Breast epithelium (tissue), 4 donors: ENCODE measurements around the gene RIMKLA. TPM values are rescaled to one million over a fixed set of nuclear protein-coding genes. Genes with fewer than 3 reads are reported as not detected.
A peak's percentile ranks its signal among the peaks of the same experiment; 100 is the strongest.

Experiments
- DNase-seq, 2 donors: peaks; one replicate each; pipeline ENCODE4 v3.0.0-alpha.2; 2019; ENCODE audit warnings: low spot score in 2 of 2
- H3K27ac ChIP-seq, 2 donors: fragments of 200-600 bp; sonication (generic) in 1 of 2; one replicate each; pipeline ENCODE4 v1.5.1; 2016 to 2019; ENCODE audit warnings: mild to moderate bottlenecking in 1 of 2
- H3K27me3 ChIP-seq, 2 donors: fragments of 200-600 bp; sonication (generic) in 1 of 2; one replicate each; pipeline versions ENCODE4 v1.5.1 to v1.6.0; 2017 to 2019; ENCODE audit warnings: control low read depth in 1 of 2, mild to moderate bottlenecking in 1 of 2
- H3K36me3 ChIP-seq: fragments of 200-600 bp; one replicate; pipeline ENCODE4 v1.5.1; 2019
- H3K4me1 ChIP-seq, 2 donors: fragments of 200-600 bp; sonication (generic); one replicate each; pipeline ENCODE4 v1.5.1; 2016 to 2019; ENCODE audit warnings: control low read depth in 1 of 2
- H3K4me3 ChIP-seq, 3 donors: fragments of 200-600 bp; sonication (generic); 1 replicate in 2 of 3; 2 replicates in 1 of 3; pipeline ENCODE4 v1.5.1; 2016 to 2019; ENCODE audit warnings: mild to moderate bottlenecking in 3 of 3, moderate library complexity in 2 of 3
- H3K9me3 ChIP-seq, 2 donors: fragments of 200-600 bp; sonication (generic) in 1 of 2; one replicate each; pipeline ENCODE4 v1.5.1; 2016 to 2019; ENCODE audit warnings: control low read depth in 1 of 2
- POLR2A ChIP-seq: fragments of 450-650 bp; IDR thresholded peaks from one replicate; pipeline ENCODE4 v1.6.1; 2016; ENCODE audit warnings: antibody characterized with exemption, mild to moderate bottlenecking, moderate library complexity
- POLR2AphosphoS5 ChIP-seq, 3 donors: sonication (generic); formaldehyde crosslinking; IDR thresholded peaks; one replicate each; pipeline ENCODE4 v1.6.1; 2017; ENCODE audit warnings: antibody characterized with exemption in 3 of 3
- intact Hi-C: fragments of 100-400 bp; cut with DNase I; formaldehyde crosslinking; loops from one replicate; pipeline ENCODE4 v1.15.1; 2023; ENCODE audit warnings: low total_unique reads
- total RNA-seq, 3 donors: library from RNA; depleted of rRNA; stranded (reverse); fragments of >200 nt; gene quantifications; one replicate each; pipeline ENCODE4 v1.1.0, GENCODE V29; 2016
- TF ChIP-seq, protein P1 (sequence below), 3 donors: fragments of 450-650 bp; IDR thresholded peaks; one replicate each; pipeline ENCODE4 v1.5.1; 2016 to 2017; ENCODE audit warnings: antibody characterized with exemption in 3 of 3, mild to moderate bottlenecking in 3 of 3, moderate library complexity in 3 of 3

RIMKLA gene
- total RNA-seq, result under 1 TPM; 0.32 to 0.73 (median 0.66) TPM

DNA sequence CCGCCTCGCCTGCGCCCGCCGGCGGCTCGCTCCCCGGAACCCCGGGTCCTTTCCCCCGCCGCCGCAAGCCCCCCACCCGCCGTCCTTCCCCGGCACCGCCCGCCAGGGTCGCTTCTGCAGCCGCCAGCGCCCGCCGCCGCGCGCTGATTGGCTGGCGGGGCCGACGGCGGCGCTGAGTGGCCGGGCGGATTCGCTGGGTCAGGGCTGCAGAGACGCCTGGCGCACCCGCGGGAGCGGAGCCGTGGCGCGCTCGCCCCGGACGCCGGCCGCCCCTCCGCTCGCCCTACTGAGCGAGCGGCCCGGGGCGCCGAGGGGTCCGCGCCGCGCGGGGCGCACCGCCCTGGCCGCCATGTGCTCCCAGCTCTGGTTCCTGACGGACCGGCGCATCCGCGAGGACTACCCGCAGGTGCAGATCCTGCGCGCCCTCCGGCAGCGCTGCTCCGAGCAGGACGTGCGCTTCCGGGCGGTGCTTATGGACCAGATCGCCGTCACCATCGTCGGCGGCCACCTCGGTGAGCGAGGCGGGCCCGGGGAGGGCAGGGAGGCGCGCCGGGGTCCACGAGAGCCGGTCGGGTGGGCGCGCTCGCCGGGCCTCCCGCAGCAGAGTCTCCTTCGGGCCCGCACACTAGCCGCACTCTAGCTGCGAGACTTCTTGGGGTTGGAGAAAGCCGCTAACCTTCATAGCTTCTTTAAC lies at the start of gene RIMKLA:
Gene RIMKLA, plus strand, starts transcription at position 207 of the 694 bp plus-strand sequence. Its CDS starts 143 bp downstream, at position 350.
- intact Hi-C loops, result loop anchor here (1.0 kb wide), 1 partner anchor 27 kb away; no protein-coding TSS in a partner anchor
- peak within 1 kb of the TSS; percentile 48 to 75 (median 66) for H3K4me3 ChIP-seq
- H3K27me3 ChIP-seq, result peaks cover 0 to 11% of the 10 kb centered on the region in 2 donors
- H3K4me1 ChIP-seq, result peaks cover 0 to 5% of the 10 kb centered on the region in 2 donors
- peak in 1 of 2 donors; percentile 27 for DNase-seq
- TF ChIP-seq POLR2AphosphoS5 (IDR thresholded peaks at IDR 0.05) (no peak), POLR2A (no peak)
- TF ChIP-seq, protein P1, sequence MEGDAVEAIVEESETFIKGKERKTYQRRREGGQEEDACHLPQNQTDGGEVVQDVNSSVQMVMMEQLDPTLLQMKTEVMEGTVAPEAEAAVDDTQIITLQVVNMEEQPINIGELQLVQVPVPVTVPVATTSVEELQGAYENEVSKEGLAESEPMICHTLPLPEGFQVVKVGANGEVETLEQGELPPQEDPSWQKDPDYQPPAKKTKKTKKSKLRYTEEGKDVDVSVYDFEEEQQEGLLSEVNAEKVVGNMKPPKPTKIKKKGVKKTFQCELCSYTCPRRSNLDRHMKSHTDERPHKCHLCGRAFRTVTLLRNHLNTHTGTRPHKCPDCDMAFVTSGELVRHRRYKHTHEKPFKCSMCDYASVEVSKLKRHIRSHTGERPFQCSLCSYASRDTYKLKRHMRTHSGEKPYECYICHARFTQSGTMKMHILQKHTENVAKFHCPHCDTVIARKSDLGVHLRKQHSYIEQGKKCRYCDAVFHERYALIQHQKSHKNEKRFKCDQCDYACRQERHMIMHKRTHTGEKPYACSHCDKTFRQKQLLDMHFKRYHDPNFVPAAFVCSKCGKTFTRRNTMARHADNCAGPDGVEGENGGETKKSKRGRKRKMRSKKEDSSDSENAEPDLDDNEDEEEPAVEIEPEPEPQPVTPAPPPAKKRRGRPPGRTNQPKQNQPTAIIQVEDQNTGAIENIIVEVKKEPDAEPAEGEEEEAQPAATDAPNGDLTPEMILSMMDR (IDR thresholded peaks at IDR 0.05), result no peak
- no peaks in the 10 kb centered on the region for H3K36me3 ChIP-seq
- H3K27ac ChIP-seq, result no peak within 1 kb of the TSS
- H3K9me3 ChIP-seq, result no peaks in the 10 kb centered on the region

- DNase-seq, result no peak
- Histone ChIP-seq H3K9me3 (no peaks in the 10 kb centered on the region), H3K27me3 (no peaks in the 10 kb centered on the region), H3K27ac (no peak overlapping the region), H3K4me3 (no peak overlapping the region), H3K4me1 (peaks cover 0 to 3% of the 10 kb centered on the region in 2 donors), H3K36me3 (no peaks in the 10 kb centered on the region)
- TF ChIP-seq POLR2AphosphoS5 (IDR thresholded peaks at IDR 0.05), result no peak
- TF ChIP-seq POLR2A, result no peak
- TF ChIP-seq, protein P1 (IDR thresholded peaks at IDR 0.05), result no peak
- intact Hi-C loops, result no loop called here
Observed at GRCh38 chr1:42332877-42333276, 47.7 kb upstream of the RIMKLA start.

GRCh38 chr1:42333662-42334239 lies 46.8 kb upstream of the RIMKLA start:
- Histone ChIP-seq H3K27me3 (no peaks in the 10 kb centered on the region), H3K27ac (peak overlapping the region in 1 of 2 donors; percentile 97), H3K36me3 (no peaks in the 10 kb centered on the region), H3K4me1 (peaks cover 0 to 2% of the 10 kb centered on the region in 2 donors), H3K4me3 (peak overlapping the region; percentile 96 to 98 (median 97)), H3K9me3 (no peaks in the 10 kb centered on the region)
- DNase-seq, result no peak
- intact Hi-C loops, result no loop called here
- TF ChIP-seq, protein P1 (IDR thresholded peaks at IDR 0.05), result no peak
- no peak for TF ChIP-seq POLR2A

DNA sequence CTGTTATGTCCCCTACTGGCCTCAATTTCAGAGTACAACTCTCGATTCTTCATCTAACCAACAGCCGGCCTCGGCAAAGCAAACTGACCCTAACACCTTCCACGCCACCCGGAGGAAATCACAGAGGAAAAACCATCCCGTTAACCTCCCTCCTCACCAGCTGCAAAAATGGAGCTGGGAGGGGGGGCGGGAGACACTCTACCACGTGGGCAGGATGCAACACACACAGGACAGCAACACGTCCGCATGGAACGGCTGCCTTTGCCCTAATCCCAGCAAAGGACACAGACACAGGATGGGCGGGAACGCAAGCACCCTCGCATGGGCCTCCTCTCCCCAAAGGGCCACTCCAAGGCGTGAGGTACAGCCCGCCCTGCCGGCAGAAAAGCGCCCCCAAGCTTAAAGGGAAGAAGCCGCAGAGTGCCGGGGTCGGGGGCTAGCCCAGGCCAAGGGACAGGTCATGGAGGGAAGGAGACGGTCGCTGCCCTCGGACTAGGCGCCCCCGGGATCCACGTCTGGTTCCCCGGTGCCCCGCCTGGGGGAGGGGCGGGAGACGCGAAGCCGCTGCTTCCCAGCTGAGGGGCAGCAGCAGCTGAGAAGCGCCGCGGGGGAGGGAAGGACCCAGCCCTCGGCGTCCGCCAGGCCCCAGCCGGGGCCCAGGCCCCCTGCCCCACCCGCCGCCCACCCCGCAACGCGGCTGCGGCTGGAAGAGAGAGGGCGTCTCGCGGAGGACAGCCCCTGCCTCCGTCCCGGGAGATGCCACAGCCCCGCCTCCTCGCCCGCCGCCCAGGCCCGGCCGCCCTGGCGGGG lies 46.1 kb upstream of the RIMKLA start:
- Histone ChIP-seq H3K9me3 (no peaks in the 10 kb centered on the region), H3K27ac (peak overlapping the region; percentile 97 to 99), H3K27me3 (no peaks in the 10 kb centered on the region), H3K4me1 (no peaks in the 10 kb centered on the region), H3K36me3 (no peaks in the 10 kb centered on the region), H3K4me3 (peak overlapping the region; percentile 96 to 98 (median 97))
- intact Hi-C loops, result loop anchor here (5.0 kb wide), 1 partner anchor 1643 kb away; the partner anchor contains the start of gene B4GALT2
- peak; percentile 42 to 56 for DNase-seq
- TF ChIP-seq POLR2AphosphoS5 (IDR thresholded peaks at IDR 0.05) (no peak), POLR2A (no peak)
- TF ChIP-seq, protein P1 (IDR thresholded peaks at IDR 0.05), result no peak
